Dermis microvascular lymphatic vessel endothelial cell (primary cell): Measurements from ENCODE around the gene FOXC2. TPM values are rescaled to one million over a fixed set of nuclear protein-coding genes. Genes with fewer than 3 reads are reported as not detected.
"Not testable (repeated sequence)": the region's sequence is repeated elsewhere in the genome, so short reads cannot be mapped to it uniquely, and the experiment has no call there.

ENCODE experiments used
- DNase-seq, 2 donors: peaks; one replicate each; pipeline versions ENCODE4 v3.0.0 to v3.0.0-alpha.2; 2010; ENCODE audit warnings: low read depth in 2 of 2
- total RNA-seq: library from RNA; depleted of rRNA; stranded (reverse); fragments of >200 nt; gene quantifications from 2 replicates; pipeline ENCODE4 v1.2.1, GENCODE V29; 2014

Gene FOXC2
- total RNA-seq, 1 donor from 2014 or later, result 1.7 TPM

- DNase-seq, result no peak
Measured at GRCh38 chr16:86587487-86587886, 20.9 kb downstream of the FOXC2 start.

DNA sequence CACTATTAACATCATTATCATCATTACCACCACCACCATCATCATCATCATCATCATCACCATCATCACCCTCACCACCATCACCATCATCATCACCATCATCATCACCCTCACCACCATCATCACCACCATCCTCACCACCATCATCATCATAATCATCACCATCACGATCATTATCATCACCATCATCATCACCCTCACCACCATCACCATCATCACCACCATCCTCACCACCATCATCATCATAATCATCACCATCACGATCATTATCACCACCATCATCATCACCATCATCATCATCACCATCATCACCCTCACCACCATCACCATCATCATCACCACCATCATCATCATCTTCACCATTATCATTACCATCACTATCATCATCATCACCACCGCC lies 21.3 kb downstream of the FOXC2 start:
- not testable (repeated sequence) for DNase-seq

GRCh38 chr16:86590501-86591144 lies 24.0 kb downstream of the FOXC2 start:
- peak in 1 of 2 donors; percentile 73 for DNase-seq

GRCh38 chr16:86591270-86591669 lies 24.6 kb downstream of the FOXC2 start:
- no peak for DNase-seq

GRCh38 chr16:86593913-86594620 lies 27.4 kb downstream of the FOXC2 start:
- DNase-seq, result no peak

GRCh38 chr16:86594721-86595120 lies 28.1 kb downstream of the FOXC2 start:
- DNase-seq, result no peak

GRCh38 chr16:86595983-86596605 lies 29.5 kb downstream of the FOXC2 start:
- no peak for DNase-seq

GRCh38 chr16:86597126-86597879 lies 30.7 kb downstream of the FOXC2 start:
- DNase-seq, result no peak

- DNase-seq, result no peak
Measured at GRCh38 chr16:86597880-86598606, 31.4 kb downstream of the FOXC2 start.

DNA sequence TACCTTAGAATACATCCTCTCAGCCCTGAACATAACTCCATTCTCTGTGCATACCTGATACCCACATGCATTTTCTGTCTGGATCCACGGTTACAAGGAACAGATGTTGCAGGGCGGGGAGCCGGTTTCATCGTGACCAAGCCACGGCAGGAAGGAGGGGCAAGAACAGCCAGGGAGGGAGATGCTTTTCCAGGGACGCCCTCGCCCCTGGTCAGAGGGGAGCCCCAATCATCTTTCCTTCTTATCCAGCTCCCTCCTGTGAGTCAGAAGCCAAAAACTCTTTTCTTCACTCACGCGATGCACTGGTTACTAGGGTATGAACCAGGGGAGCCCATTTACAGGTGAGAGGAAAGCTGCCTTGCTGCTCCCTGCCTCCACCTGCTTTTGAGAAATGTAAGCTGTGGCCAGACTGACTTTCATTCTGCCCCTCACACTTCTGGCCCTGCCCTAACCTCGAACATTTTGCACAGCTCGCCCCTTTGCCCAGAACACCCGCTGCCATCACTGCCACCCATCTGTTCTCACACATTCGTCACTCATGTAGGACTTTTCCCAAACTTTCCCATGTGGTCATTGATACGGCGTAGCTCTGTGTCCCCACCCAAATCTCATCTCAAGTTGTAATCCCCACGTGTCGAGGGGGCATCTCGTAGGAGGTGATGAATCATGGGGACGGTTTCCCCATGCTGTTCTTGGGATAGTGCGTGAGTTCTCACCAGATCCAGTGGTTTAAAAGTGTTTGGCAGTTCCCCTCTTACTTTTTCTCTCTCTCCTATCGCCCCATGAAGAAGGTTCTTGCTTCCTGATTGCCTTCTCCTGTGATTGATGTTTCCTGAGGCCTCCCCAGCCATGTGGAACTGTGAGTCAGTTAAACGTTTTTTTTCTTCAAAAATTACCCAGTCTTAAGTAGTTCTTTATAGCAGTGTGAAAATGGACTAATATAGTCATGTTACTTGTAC lies 32.3 kb downstream of the FOXC2 start:
- no peak for DNase-seq

DNA sequence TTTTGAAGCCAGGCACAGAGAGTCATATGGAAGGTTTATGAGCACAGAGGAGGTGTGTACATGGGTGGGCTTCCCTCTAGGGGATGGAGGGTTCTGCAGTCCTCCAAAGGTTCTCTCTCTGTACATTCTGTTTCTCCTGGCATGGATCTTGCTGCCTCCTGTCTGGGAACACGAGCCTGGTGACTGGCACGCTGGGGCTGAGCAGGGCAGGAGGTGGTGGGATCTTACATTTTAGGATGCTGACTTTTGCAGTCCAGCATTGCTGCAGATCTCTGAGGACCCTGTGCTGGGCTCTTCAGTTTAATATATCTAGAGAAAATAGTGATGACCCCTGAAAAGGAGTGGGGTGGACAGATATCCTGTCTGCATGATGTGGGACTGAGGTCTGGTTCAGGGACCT lies 34.7 kb downstream of the FOXC2 start:
- no peak for DNase-seq

DNA sequence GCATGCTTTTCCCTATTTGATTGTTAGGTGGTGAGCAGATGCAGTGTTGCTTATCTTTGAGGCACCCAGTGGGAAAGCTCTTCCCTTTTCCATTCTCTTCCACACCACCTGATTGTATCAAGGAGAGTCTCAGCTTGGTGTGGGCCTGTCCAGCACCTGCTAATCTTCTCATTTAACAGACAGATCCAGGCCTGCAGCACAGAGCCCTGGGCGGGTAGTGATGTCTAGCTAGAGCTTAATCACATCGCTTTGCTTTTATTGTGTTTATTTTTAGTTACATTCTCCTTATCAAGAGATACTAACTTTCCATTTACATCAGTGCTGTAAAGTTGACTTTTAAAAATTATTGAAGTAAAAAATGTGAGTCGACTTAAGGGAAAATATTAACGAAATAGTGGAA lies 35.9 kb downstream of the FOXC2 start:
- no peak for DNase-seq

- no peak for DNase-seq
Measured at GRCh38 chr16:86604436-86605193, 38.0 kb downstream of the FOXC2 start.

DNA sequence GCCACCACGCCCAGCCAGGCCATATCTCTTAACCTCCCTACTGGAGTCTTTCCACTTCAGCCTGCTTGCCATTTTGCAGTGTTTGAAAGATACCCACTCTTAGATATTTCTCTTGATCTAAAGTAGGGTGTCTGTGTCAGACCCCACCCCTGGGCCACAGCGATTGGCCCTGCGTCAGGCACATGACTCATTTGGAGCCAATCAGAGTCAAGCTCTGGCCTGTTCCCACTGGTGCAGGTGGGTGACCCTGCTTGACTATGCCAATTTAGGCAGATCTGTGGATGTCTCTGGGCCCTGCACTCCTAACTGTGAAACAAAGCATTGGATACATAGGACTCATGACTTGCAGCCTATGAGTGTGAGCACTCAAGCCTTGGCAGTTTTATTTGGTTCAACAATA lies 39.3 kb downstream of the FOXC2 start:
- no peak for DNase-seq

- no peak for DNase-seq
Measured at GRCh38 chr16:86608301-86608747, 41.7 kb downstream of the FOXC2 start.

GRCh38 chr16:86609115-86609514 lies 42.5 kb downstream of the FOXC2 start:
- no peak for DNase-seq

DNA sequence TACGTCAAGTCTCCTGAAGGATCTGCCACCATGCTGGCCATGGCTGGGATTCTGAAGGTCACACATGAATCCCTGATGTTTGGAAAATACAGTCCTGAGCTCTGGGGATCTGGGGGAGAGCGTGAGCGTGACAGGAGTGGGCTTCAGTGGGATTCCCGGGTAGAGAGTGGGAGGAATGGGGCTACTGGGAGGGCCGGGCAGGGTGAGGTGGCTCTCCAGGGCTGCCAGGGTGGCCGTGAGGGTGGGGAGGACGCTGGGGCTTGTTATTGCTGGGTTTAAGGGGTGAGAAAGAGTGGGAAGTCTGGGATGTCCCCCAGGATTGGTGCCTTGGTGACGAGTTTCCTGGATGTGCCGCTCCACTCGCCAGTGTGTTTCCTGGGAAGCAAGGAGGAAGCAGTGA lies 43.0 kb downstream of the FOXC2 start:
- DNase-seq, result no peak

DNA sequence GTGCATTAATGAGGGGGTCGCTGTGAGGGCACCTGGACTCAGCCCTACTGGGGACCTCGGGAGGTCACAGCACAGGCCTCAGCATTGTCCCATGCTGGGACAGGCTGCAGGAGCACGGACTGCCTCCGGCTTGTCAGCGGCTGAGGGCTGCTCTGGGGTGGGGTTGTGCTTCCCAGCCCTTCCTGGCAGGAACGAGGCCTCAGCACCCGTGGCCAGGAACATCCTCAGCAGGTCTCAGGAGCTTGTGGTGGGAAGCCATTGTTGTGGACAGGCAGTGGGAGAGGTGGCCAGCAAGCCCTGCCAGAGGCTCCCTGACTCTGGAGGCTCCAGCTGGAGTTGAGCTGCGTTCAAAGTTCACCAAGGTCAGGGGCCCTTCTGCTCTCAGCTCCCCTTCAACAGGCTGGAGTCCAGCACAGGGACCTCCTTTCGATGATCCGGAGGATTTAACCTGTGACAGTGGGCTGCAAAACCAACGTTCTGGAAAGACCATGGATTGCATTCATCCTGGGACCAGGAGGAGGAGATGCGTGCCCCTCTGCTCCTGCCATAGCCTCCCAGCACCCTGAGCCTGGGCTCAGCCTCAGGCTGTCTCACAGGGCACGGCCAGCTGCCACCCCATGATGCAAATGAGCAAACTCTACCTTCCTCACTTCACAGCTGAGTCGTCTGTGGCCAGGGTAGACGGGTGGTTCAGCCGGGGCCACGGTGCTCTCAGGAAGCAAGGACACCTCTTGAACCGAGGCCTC lies 44.3 kb downstream of the FOXC2 start:
- no peak for DNase-seq

- DNase-seq, result no peak
Measured at GRCh38 chr16:86611525-86611855, 44.9 kb downstream of the FOXC2 start.
